A549 (cell line): ENCODE data around the gene DNAJB6. TPM values are rescaled to one million over a fixed set of nuclear protein-coding genes. Genes with fewer than 3 reads are reported as not detected.
A peak's percentile ranks its signal among the peaks of the same experiment; 100 is the strongest.

Source experiments
- ATAC-seq, 2 experiments: fragments of 200-7000 bp in 1 of 2; fragments of >200 bp in 1 of 2; cut with Nextera tagmentation in 1 of 2; cut with Tn5 transposase in 1 of 2; 3 replicates each; pipeline versions ENCODE4 v1.8.0 to v1.9.1; 2018 to 2020; ENCODE audit warnings: mild to moderate bottlenecking in 1 of 2, moderate library complexity in 1 of 2
- CTCF ChIA-PET: fragments of 300-600 bp; sonication (Branson Sonifier 250); formaldehyde crosslinking; extraction: SDS; loops from one replicate; lab custom pipeline; 2021; ENCODE audit warnings: antibody characterized with exemption, inconsistent platforms; lab: Yijun Ruan, JAX
- POLR2A ChIA-PET: fragments of 350-600 bp; formaldehyde crosslinking; extraction: SDS; loops from one replicate; lab custom pipeline; 2021; ENCODE audit warnings: antibody characterized with exemption, inconsistent platforms; lab: Yijun Ruan, JAX
- DNase-seq, 2 experiments: peaks; one replicate each; pipeline versions ENCODE4 v3.0.0 to v3.0.0-alpha.2; 2011 to 2016; ENCODE audit warnings: low read depth in 1 of 2, low spot score in 1 of 2
- FAIRE-seq: peaks from 2 replicates; lab custom pipeline; 2011; peaks lifted over from hg19 to GRCh38; lab: Jason Lieb, UNC
- H3K27ac ChIP-seq, 2 experiments: fragments of >200 bp; sonication (Bioruptor Twin); formaldehyde crosslinking; 3 replicates each; pipeline ENCODE4 v1.5.1; 2016 to 2017
- H3K4me1 ChIP-seq: fragments of >200 bp; sonication (Bioruptor Twin); formaldehyde crosslinking; 3 replicates; pipeline ENCODE4 v1.6.1; 2016
- H3K4me2 ChIP-seq: fragments of >200 bp; sonication (Bioruptor Twin); formaldehyde crosslinking; 3 replicates; pipeline ENCODE4 v1.6.1; 2016
- H3K4me3 ChIP-seq: fragments of >200 bp; sonication (Bioruptor Twin); formaldehyde crosslinking; 3 replicates; pipeline ENCODE4 v1.5.1; 2016
- H3K9me3 ChIP-seq: fragments of >200 bp; sonication (Bioruptor Twin); formaldehyde crosslinking; 3 replicates; pipeline ENCODE4 v1.6.1; 2016
- BHLHE40 ChIP-seq: IDR thresholded peaks from 2 replicates; pipeline ENCODE4 v1.6.1; 2012; ENCODE audit warnings: low read depth, low read length, inconsistent platforms
- CBX8 ChIP-seq: fragments of 200-600 bp; sonication (generic); IDR thresholded peaks from 2 replicates; pipeline ENCODE4 v1.6.1; 2016
- CEBPB ChIP-seq, 2 experiments: fragments of >200 bp in 1 of 2; sonication (Bioruptor Twin) in 1 of 2; formaldehyde crosslinking in 1 of 2; IDR thresholded peaks; 2 replicates each; pipeline ENCODE4 v1.6.1; 2012 to 2016
- E2F6 ChIP-seq: IDR thresholded peaks from 2 replicates; pipeline ENCODE4 v1.6.1; 2012; ENCODE audit warnings: low read depth, borderline replicate concordance
- ESRRA ChIP-seq: fragments of 150-350 bp; IDR thresholded peaks from 2 replicates; pipeline ENCODE4 v1.6.1; 2014; ENCODE audit warnings: mild to moderate bottlenecking, low read length, borderline replicate concordance
- FOSL2 ChIP-seq, 2 experiments: fragments of 450-650 bp in 1 of 2; fragments of >200 bp in 1 of 2; sonication (Bioruptor Twin) in 1 of 2; formaldehyde crosslinking; IDR thresholded peaks; 2 replicates each; pipeline versions ENCODE4 v1.5.0 to v1.6.1; 2016 to 2020; ENCODE audit warnings: mild to moderate bottlenecking in 1 of 2, moderate library complexity in 1 of 2
- HOXB13 ChIP-seq: fragments of 250-450 bp; sonication (Bioruptor Pico); IDR thresholded peaks from 2 replicates; pipeline ENCODE4 v1.5.0; 2020; ENCODE audit warnings: low read depth, mild to moderate bottlenecking, moderate library complexity
- JUNB ChIP-seq: fragments of >200 bp; sonication (Bioruptor Twin); formaldehyde crosslinking; IDR thresholded peaks from 2 replicates; pipeline ENCODE4 v1.6.1; 2016
- KDM1A ChIP-seq: fragments of 200-600 bp; sonication (generic); IDR thresholded peaks from 2 replicates; pipeline ENCODE4 v1.6.1; 2016; ENCODE audit warnings: low read depth, mild to moderate bottlenecking
- KDM5A ChIP-seq: fragments of 200-600 bp; sonication (generic); IDR thresholded peaks from 2 replicates; pipeline ENCODE4 v1.6.1; 2016; ENCODE audit warnings: antibody characterized with exemption, mild to moderate bottlenecking
- NPAS2 ChIP-seq: fragments of 250-450 bp; sonication (Bioruptor Pico); IDR thresholded peaks from 2 replicates; pipeline ENCODE4 v1.8.0; 2022; ENCODE audit warnings: mild to moderate bottlenecking, moderate library complexity, borderline replicate concordance
- NR3C1 ChIP-seq: fragments of >200 bp; sonication (Bioruptor Twin); formaldehyde crosslinking; IDR thresholded peaks from 3 replicates; pipeline ENCODE4 v1.6.1; 2017
- PBX3 ChIP-seq: IDR thresholded peaks from 2 replicates; pipeline ENCODE4 v1.6.1; 2012
- PHF8 ChIP-seq: fragments of 200-600 bp; sonication (generic); IDR thresholded peaks from 2 replicates; pipeline ENCODE4 v1.6.1; 2016; ENCODE audit warnings: low read depth, mild to moderate bottlenecking, antibody characterized with exemption, moderate library complexity, borderline replicate concordance
- POLR2A ChIP-seq: IDR thresholded peaks from 2 replicates; pipeline ENCODE4 v1.6.1; 2012; ENCODE audit warnings: mild to moderate bottlenecking, low read length
- POLR2AphosphoS2 ChIP-seq: conservative IDR thresholded peaks from 2 replicates; pipeline ENCODE4 v1.6.1; 2012; ENCODE audit warnings: low read length, improper control_type of control experiment, inconsistent platforms
- RFX5 ChIP-seq: fragments of 450-650 bp; IDR thresholded peaks from 2 replicates; pipeline ENCODE4 v1.7.1; 2014; ENCODE audit warnings: antibody characterized with exemption, mild to moderate bottlenecking, moderate library complexity
- SMC3 ChIP-seq: fragments of >200 bp; sonication (Bioruptor Twin); formaldehyde crosslinking; IDR thresholded peaks from 3 replicates; pipeline ENCODE4 v1.6.1; 2018; ENCODE audit warnings: inconsistent platforms
- ZSCAN20 ChIP-seq: fragments of 250-450 bp; sonication (Bioruptor Pico); IDR thresholded peaks from 2 replicates; pipeline ENCODE4 v1.8.0; 2022; ENCODE audit warnings: mild to moderate bottlenecking, moderate library complexity
- WGBS: methylation state at CpG from one replicate; pipeline ENCODE4 v1.1.6; 2017; ENCODE audit errors: missing lambda C conversion rate; 5-methylcytosine and 5-hydroxymethylcytosine counted together
- polyA plus RNA-seq, 4 experiments: library from polyadenylated mRNA; depleted of rRNA in 3 of 4; stranded (reverse); fragments of >200 nt; fragmentation: RNase III in 1 of 4; extraction: RNeasy Plus Mini Kit Qiagen cat#74134 plus additional on column Dnase treatment in 1 of 4; gene quantifications; 2 replicates in 3 of 4; 3 replicates in 1 of 4; pipeline ENCODE4 v1.2.3, GENCODE V29; 2011 to 2017
- TF ChIP-seq, protein P1 (sequence below): fragments of >200 bp; sonication (Bioruptor Twin); formaldehyde crosslinking; IDR thresholded peaks from 3 replicates; pipeline ENCODE4 v1.5.1; 2016
- TF ChIP-seq, protein P2 (sequence below): fragments of 250-450 bp; sonication (Bioruptor Pico); IDR thresholded peaks from 2 replicates; pipeline ENCODE4 v1.5.0; 2020; ENCODE audit warnings: low read depth, mild to moderate bottlenecking, moderate library complexity

DNAJB6 gene
- polyA plus RNA-seq, 2 of the 4 experiments (the other 2 are of a cell fraction): 117 to 136 TPM

- no peak for DNase-seq
- TF ChIP-seq PHF8 (no peak), POLR2AphosphoS2 (peak; percentile 67)
- no peaks in the 10 kb centered on the region for H3K4me1 ChIP-seq
- CTCF ChIA-PET: interaction anchor here (0.7 to 3.5 kb wide), 3 partner anchors 14 to 35 kb away, joined by 4 to 10 read pairs (median 6); no protein-coding TSS in a partner anchor
- no peak for FAIRE-seq
- no peak overlapping the region for H3K4me3 ChIP-seq
- H3K27ac ChIP-seq: no peak overlapping the region
- no peak for ATAC-seq
- POLR2A ChIA-PET: no interaction called here
- 90% methylated on average over 7 of the region's 7 CpGs for WGBS
- no peaks in the 10 kb centered on the region for H3K9me3 ChIP-seq
- H3K4me2 ChIP-seq: no peak overlapping the region
These were observed 36.7 kb downstream of the DNAJB6 start for GRCh38 chr7:157373493-157373892.

DNA sequence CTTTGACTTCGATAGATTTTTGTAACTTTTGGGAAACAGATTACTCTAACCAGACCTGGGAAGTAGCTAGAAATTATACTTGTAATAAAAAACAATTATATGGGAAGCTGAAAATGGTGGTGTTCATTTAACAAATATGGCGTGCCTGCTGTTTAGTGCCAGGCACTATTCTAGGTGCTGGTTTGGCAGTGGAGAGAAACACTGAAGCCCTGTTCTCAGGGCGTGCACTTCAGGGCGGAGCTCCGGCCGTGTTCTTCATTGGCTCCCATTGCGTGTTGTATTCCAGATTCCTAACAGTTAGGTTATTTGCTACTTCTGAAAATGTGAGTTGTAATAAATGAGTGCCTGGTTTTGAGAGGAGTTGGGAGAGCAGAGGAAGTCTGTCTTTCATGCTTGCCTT, 38.6 kb downstream of the DNAJB6 start:
- ATAC-seq (no peak), FAIRE-seq (no peak), DNase-seq (no peak)
- TF ChIP-seq NR3C1 (no peak), CBX8 (no peak), CEBPB (IDR thresholded peaks at IDR 0.05) (no peak), BHLHE40 (no peak), ESRRA (no peak)
- Histone ChIP-seq H3K4me3 (no peak overlapping the region), H3K4me2 (no peak overlapping the region), H3K27ac (no peak overlapping the region), H3K4me1 (no peaks in the 10 kb centered on the region), H3K9me3 (no peaks in the 10 kb centered on the region)
- 90% methylated on average over 7 of the region's 7 CpGs for whole genome bisulfite sequencing
- POLR2A ChIA-PET: no interaction called here
- CTCF ChIA-PET: interaction anchor here (0.7 to 2.1 kb wide), 3 partner anchors 11 to 146 kb away, joined by 3 to 13 read pairs (median 3); no protein-coding TSS in a partner anchor

DNA sequence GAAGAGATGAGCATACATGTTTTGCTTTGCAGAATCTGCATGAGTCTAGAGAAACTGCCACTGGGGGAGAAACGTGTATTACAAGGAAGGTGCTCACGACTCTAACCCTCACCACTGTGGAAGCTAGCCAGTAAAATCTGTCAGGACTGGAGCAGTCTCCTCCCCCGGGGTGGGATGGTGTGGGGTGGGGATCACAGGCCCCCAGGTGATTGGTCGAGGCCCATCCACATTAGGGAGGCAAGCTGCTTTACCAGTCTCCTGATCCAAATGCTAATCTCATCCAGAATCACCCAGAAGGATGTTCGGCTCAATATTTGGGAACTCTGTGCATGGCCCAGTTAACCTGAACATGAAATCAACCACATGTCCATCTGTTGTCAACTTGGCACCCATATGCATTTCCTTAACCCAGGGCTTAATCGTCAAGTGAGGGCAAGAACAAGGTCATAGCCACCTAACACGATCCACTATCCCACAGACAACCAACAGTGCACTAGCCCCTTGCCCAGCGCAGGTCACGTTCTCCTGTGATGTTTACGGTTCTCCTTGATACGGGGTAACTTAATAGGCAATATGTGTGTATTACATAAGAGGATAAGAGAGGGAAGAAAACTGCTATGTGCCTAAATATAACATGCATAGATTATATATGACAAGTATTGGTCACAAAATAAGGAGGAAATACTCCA, 40.8 kb downstream of the DNAJB6 start:
- no peak for FAIRE-seq
- 87% methylated on average over 11 of the region's 11 CpGs for WGBS
- Histone ChIP-seq H3K27ac (no peak overlapping the region), H3K4me2 (no peak overlapping the region), H3K4me3 (no peak overlapping the region), H3K9me3 (no peaks in the 10 kb centered on the region), H3K4me1 (no peaks in the 10 kb centered on the region)
- TF ChIP-seq FOSL2 (IDR thresholded peaks at IDR 0.05) (no peak), FOSL2 (CRISPR knock-in tag; IDR thresholded peaks at IDR 0.05) (no peak), NR3C1 (no peak), KDM1A (no peak), ZSCAN20 (CRISPR knock-in tag) (no peak), JUNB (no peak), E2F6 (no peak), POLR2AphosphoS2 (no peak), SMC3 (no peak), CBX8 (no peak), NPAS2 (CRISPR knock-in tag) (no peak), BHLHE40 (no peak), HOXB13 (CRISPR knock-in tag) (no peak), KDM5A (no peak), PBX3 (no peak), RFX5 (no peak), POLR2A (no peak)
- TF ChIP-seq, protein P1, sequence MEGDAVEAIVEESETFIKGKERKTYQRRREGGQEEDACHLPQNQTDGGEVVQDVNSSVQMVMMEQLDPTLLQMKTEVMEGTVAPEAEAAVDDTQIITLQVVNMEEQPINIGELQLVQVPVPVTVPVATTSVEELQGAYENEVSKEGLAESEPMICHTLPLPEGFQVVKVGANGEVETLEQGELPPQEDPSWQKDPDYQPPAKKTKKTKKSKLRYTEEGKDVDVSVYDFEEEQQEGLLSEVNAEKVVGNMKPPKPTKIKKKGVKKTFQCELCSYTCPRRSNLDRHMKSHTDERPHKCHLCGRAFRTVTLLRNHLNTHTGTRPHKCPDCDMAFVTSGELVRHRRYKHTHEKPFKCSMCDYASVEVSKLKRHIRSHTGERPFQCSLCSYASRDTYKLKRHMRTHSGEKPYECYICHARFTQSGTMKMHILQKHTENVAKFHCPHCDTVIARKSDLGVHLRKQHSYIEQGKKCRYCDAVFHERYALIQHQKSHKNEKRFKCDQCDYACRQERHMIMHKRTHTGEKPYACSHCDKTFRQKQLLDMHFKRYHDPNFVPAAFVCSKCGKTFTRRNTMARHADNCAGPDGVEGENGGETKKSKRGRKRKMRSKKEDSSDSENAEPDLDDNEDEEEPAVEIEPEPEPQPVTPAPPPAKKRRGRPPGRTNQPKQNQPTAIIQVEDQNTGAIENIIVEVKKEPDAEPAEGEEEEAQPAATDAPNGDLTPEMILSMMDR: no peak
- TF ChIP-seq, protein P2, sequence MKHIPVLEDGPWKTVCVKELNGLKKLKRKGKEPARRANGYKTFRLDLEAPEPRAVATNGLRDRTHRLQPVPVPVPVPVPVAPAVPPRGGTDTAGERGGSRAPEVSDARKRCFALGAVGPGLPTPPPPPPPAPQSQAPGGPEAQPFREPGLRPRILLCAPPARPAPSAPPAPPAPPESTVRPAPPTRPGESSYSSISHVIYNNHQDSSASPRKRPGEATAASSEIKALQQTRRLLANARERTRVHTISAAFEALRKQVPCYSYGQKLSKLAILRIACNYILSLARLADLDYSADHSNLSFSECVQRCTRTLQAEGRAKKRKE (CRISPR knock-in tag): no peak
- ChIA-PET CTCF (no interaction called here), POLR2A (no interaction called here)
- ATAC-seq: no peak
- DNase-seq: no peak
